Sigmoid colon (tissue), 4 donors: ENCODE measurements around the gene ADD1.

Source experiments
- EP300 ChIP-seq, 4 donors: sonication (generic); formaldehyde crosslinking; IDR thresholded peaks; one replicate each; pipeline ENCODE4 v1.6.1; 2017; ENCODE audit warnings: antibody characterized with exemption in 4 of 4
- POLR2A ChIP-seq, 2 donors: fragments of 450-650 bp; IDR thresholded peaks; one replicate each; pipeline ENCODE4 v1.6.1; 2016; ENCODE audit warnings: antibody characterized with exemption in 2 of 2, mild to moderate bottlenecking in 2 of 2, moderate library complexity in 2 of 2
- TF ChIP-seq, protein P1 (sequence below), 4 experiments: fragments of 450-650 bp in 3 of 4; fragments of 200-600 bp in 1 of 4; IDR thresholded peaks; one replicate each; pipeline ENCODE4 v1.5.1; 2016 to 2019; ENCODE audit warnings: antibody characterized with exemption in 4 of 4, mild to moderate bottlenecking in 3 of 4, moderate library complexity in 2 of 4

DNA sequence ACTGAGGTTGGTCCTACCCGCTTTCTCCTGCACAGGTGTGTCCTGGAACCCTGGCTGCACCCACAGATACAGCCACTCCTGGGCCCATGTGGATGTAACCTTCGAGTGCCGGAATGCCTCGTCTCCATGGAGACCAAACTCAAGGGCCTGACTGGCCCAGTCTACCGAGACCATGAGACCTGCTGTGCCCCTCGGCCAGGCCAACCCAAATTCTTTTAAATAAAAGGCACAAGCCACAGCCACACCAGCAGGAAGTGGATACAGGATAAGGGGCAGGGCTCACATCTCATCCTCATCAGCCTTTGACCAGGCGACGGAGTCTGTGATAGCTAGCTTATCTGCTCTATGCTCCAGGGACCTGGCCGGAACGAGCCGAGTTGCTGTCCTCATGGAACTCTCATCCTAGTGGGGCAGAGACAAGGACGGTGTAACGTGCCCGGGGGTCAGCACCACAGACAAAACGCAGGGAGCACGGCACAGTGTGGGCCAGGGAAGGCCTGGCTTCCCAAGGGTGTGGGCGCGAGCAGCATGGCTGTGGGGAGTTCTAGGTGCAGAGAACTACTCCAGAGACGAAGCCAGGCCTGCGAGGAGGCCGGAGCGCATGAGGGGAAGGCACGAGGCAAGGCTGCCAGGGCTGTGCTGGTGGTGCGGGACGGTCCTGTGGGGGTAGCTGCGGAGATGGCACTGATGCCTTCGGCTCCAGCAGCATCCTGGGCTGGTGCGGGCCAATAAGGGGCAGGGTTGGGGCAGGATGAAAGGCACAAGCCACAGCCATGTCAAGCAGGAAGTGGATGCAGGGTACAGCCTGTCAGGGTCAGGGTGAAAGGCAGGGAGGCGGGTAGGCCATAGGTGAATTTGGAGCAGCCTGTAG lies 96.9 kb downstream of the ADD1 start:
- TF ChIP-seq EP300 (IDR thresholded peaks at IDR 0.05) (no peak), POLR2A (IDR thresholded peaks at IDR 0.05) (no peak)
- TF ChIP-seq, protein P1, sequence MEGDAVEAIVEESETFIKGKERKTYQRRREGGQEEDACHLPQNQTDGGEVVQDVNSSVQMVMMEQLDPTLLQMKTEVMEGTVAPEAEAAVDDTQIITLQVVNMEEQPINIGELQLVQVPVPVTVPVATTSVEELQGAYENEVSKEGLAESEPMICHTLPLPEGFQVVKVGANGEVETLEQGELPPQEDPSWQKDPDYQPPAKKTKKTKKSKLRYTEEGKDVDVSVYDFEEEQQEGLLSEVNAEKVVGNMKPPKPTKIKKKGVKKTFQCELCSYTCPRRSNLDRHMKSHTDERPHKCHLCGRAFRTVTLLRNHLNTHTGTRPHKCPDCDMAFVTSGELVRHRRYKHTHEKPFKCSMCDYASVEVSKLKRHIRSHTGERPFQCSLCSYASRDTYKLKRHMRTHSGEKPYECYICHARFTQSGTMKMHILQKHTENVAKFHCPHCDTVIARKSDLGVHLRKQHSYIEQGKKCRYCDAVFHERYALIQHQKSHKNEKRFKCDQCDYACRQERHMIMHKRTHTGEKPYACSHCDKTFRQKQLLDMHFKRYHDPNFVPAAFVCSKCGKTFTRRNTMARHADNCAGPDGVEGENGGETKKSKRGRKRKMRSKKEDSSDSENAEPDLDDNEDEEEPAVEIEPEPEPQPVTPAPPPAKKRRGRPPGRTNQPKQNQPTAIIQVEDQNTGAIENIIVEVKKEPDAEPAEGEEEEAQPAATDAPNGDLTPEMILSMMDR (IDR thresholded peaks at IDR 0.05), result no peak
